DOHH2 (cell line): ENCODE results near the gene STEAP4.

Experiments used
- H3F3A ChIP-seq: fragments of 200-600 bp; sonication (generic), shearing (Covaris generic); 2 replicates; pipeline ENCODE4 v1.6.0; 2016; ENCODE audit warnings: antibody characterized with exemption, mild to moderate bottlenecking; ENCODE audit not compliant: control insufficient read depth, insufficient read depth
- H3K27ac ChIP-seq: fragments of 200-600 bp; sonication (generic); 2 replicates; pipeline ENCODE4 v1.5.1; 2014; ENCODE audit warnings: low read depth, mild to moderate bottlenecking, low read length, moderate library complexity
- H3K27me3 ChIP-seq: fragments of 200-600 bp; sonication (generic); 2 replicates; pipeline ENCODE4 v1.6.1; 2014; ENCODE audit warnings: mild to moderate bottlenecking, low read length, mixed read lengths; ENCODE audit not compliant: control insufficient read depth
- H3K36me3 ChIP-seq: fragments of 200-600 bp; sonication (generic); 2 replicates; pipeline ENCODE4 v1.6.1; 2014; ENCODE audit warnings: mild to moderate bottlenecking, low read length, moderate library complexity, mixed read lengths; ENCODE audit not compliant: control insufficient read depth
- H3K4me1 ChIP-seq: fragments of 200-600 bp; sonication (generic); 2 replicates; pipeline ENCODE4 v1.6.1; 2014; ENCODE audit warnings: mild to moderate bottlenecking, low read length, mixed read lengths; ENCODE audit not compliant: control insufficient read depth
- H3K4me2 ChIP-seq: fragments of 200-600 bp; sonication (generic); 2 replicates; pipeline ENCODE4 v1.6.0; 2014; ENCODE audit warnings: mild to moderate bottlenecking, low read length, moderate library complexity
- H3K4me3 ChIP-seq: fragments of 200-600 bp; sonication (generic); 2 replicates; pipeline ENCODE4 v1.5.1; 2014; ENCODE audit warnings: mild to moderate bottlenecking, low read length, mixed read lengths
- H3K79me2 ChIP-seq: fragments of 200-600 bp; sonication (generic); 2 replicates; pipeline ENCODE4 v1.6.1; 2014; ENCODE audit warnings: mild to moderate bottlenecking, low read length, mixed read lengths; ENCODE audit not compliant: control insufficient read depth
- H3K9me2 ChIP-seq: fragments of 200-600 bp; sonication (generic); replicated peaks from 2 replicates; pipeline ENCODE4 v1.6.1; 2014; ENCODE audit warnings: mild to moderate bottlenecking, low read length, mixed read lengths; ENCODE audit not compliant: control insufficient read depth
- H3K9me3 ChIP-seq: fragments of 200-600 bp; sonication (generic); 2 replicates; pipeline ENCODE4 v1.6.1; 2014; ENCODE audit warnings: antibody characterized with exemption, low read length, mixed read lengths; ENCODE audit not compliant: control insufficient read depth, insufficient read depth
- H4K20me1 ChIP-seq: fragments of 200-600 bp; sonication (generic); 2 replicates; pipeline ENCODE4 v1.6.0; 2014; ENCODE audit warnings: low read depth, mild to moderate bottlenecking, antibody characterized with exemption, low read length, moderate library complexity; ENCODE audit not compliant: control insufficient read depth, insufficient read depth
- CTCF ChIP-seq: fragments of 200-600 bp; sonication (generic); IDR thresholded peaks from one replicate; pipeline ENCODE4 v1.5.1; 2014; ENCODE audit warnings: antibody characterized with exemption, mild to moderate bottlenecking, low read depth, low read length; ENCODE audit not compliant: poor library complexity, severe bottlenecking
- EZH2phosphoT487 ChIP-seq: fragments of 200-600 bp; sonication (generic); IDR thresholded peaks from 2 replicates; pipeline ENCODE4 v1.6.1; 2017; ENCODE audit warnings: borderline replicate concordance, mild to moderate bottlenecking, antibody characterized with exemption, low read length, moderate library complexity, mixed read lengths

STEAP4 gene

GRCh38 chr7:88243345-88243909, 63.3 kb downstream of the STEAP4 start:
- Histone ChIP-seq H3K4me3 (no peak overlapping the region), H3K4me2 (no peak overlapping the region), H4K20me1 (no peaks in the 10 kb centered on the region), H3K9me3 (no peaks in the 10 kb centered on the region), H3K27ac (no peak overlapping the region), H3K36me3 (no peaks in the 10 kb centered on the region), H3K27me3 (0 out of 2 replicates have a peak, but pooled peaks cover 3% of the 10 kb centered on the region), H3K79me2 (no peaks in the 10 kb centered on the region), H3K4me1 (no peaks in the 10 kb centered on the region), H3F3A (no peaks in the 10 kb centered on the region), H3K9me2 (no peaks in the 10 kb centered on the region)
- peak; percentile 70 for TF ChIP-seq CTCF
- no peak for TF ChIP-seq EZH2phosphoT487

- TF ChIP-seq CTCF: no peak
- Histone ChIP-seq H3K27ac (no peak overlapping the region), H3K36me3 (no peaks in the 10 kb centered on the region), H3K27me3 (peaks cover 10% of the 10 kb centered on the region), H3K4me2 (no peak overlapping the region), H3K9me2 (no peaks in the 10 kb centered on the region), H3F3A (no peaks in the 10 kb centered on the region), H3K79me2 (no peaks in the 10 kb centered on the region), H3K4me3 (no peak overlapping the region), H4K20me1 (no peaks in the 10 kb centered on the region), H3K9me3 (no peaks in the 10 kb centered on the region), H3K4me1 (no peaks in the 10 kb centered on the region)
Measured at GRCh38 chr7:88239852-88240251, 66.8 kb downstream of the STEAP4 start.

GRCh38 chr7:88233828-88234227, 72.9 kb downstream of the STEAP4 start:
- Histone ChIP-seq H3K27ac (no peak overlapping the region), H4K20me1 (no peaks in the 10 kb centered on the region), H3K36me3 (no peaks in the 10 kb centered on the region), H3K9me2 (no peaks in the 10 kb centered on the region), H3K27me3 (peaks cover 14% of the 10 kb centered on the region), H3K4me3 (no peak overlapping the region), H3K4me1 (no peaks in the 10 kb centered on the region), H3F3A (no peaks in the 10 kb centered on the region), H3K79me2 (no peaks in the 10 kb centered on the region), H3K4me2 (no peak overlapping the region), H3K9me3 (no peaks in the 10 kb centered on the region)
- no peak for TF ChIP-seq EZH2phosphoT487
- TF ChIP-seq CTCF: no peak

GRCh38 chr7:88230646-88231045, 76.0 kb downstream of the STEAP4 start:
- Histone ChIP-seq H3K27me3 (peaks cover 9% of the 10 kb centered on the region; the same call in 1 of the 2 replicates), H3K79me2 (no peaks in the 10 kb centered on the region), H3F3A (no peaks in the 10 kb centered on the region), H4K20me1 (no peaks in the 10 kb centered on the region), H3K4me3 (no peak overlapping the region), H3K4me2 (no peak overlapping the region), H3K9me3 (no peaks in the 10 kb centered on the region), H3K9me2 (no peaks in the 10 kb centered on the region), H3K36me3 (no peaks in the 10 kb centered on the region), H3K4me1 (no peaks in the 10 kb centered on the region), H3K27ac (no peak overlapping the region)
- TF ChIP-seq EZH2phosphoT487 (no peak), CTCF (no peak)
